Measurements from ENCODE around the gene SHOC2. TPM values are rescaled to one million over a fixed set of nuclear protein-coding genes. Genes with fewer than 3 reads are reported as not detected.

The SHOC2 gene
- total and polyA plus RNA-seq, 2 of the 8 experiments (the other 6 are each of a cell fraction or from before 2014, with no cell fraction given) = 7.6 to 28.2 TPM

- CTCF ChIA-PET (ENCODE audit: partially characterized antibody) = no interaction called here
- no peak overlapping the region for H2AK5ac ChIP-seq (ENCODE audit: low read depth, low read length)
- WGBS, 2 experiments (ENCODE audit: extremely low coverage in 1 of 2, insufficient coverage in 1 of 2, insufficient read length in 1 of 2, insufficient replicate concordance in 2 of 2, low coverage in 1 of 2, low lambda C conversion rate in 2 of 2, missing lambda C conversion rate in 1 of 2) = 92% methylated on average over 4 of the region's 4 CpGs; no CpG with 5 or more reads in 1 of the 2 experiments
- no peak overlapping the region for H3K9ac ChIP-seq (replicated peaks in 1 of 4; ENCODE audit: extremely low read depth in 1 of 4, low read depth in 3 of 4, low read length in 3 of 4)
- H3K4me1 ChIP-seq (replicated peaks in 1 of 4; ENCODE audit: control insufficient read depth in 3 of 4, insufficient read depth in 4 of 4, low read length in 3 of 4) = peaks cover 0 to 4% (median 0%) of the 10 kb centered on the region in 4 experiments; a peak in 1 of 7 replicates
- H3K23me2 ChIP-seq (ENCODE audit: low read depth, low read length) = no peaks in the 10 kb centered on the region
- H3K79me2 ChIP-seq (ENCODE audit: control insufficient read depth in 1 of 2, insufficient read depth in 2 of 2, low read length in 2 of 2) = peaks cover 0 to 74% of the 10 kb centered on the region in 2 experiments; a peak in 2 of 4 replicates
- H4K8ac ChIP-seq (ENCODE audit: extremely low read depth, insufficient read depth, low read length) = no peak overlapping the region
- H3K4ac ChIP-seq (replicated peaks; ENCODE audit: insufficient read length, low read depth, low read length) = no peak overlapping the region
- no peak overlapping the region for H2BK12ac ChIP-seq (ENCODE audit: low read depth, low read length)
- H2BK15ac ChIP-seq (ENCODE audit: low read length) = no peak overlapping the region
- no peak for FAIRE-seq
- H4K91ac ChIP-seq (replicated peaks; ENCODE audit: insufficient read length, low read length) = no peak overlapping the region
- H3K9me3 ChIP-seq (ENCODE audit: insufficient read depth in 2 of 2, low read depth in 1 of 2, low read length in 1 of 2) = no peaks in the 10 kb centered on the region
- peaks cover 0 to 4% (median 0%) of the 10 kb centered on the region in 4 experiments; a peak in 1 of 8 replicates for H3K36me3 ChIP-seq (ENCODE audit: control insufficient read depth in 2 of 4, insufficient read depth in 4 of 4, low read length in 3 of 4)
- peaks cover 5% of the 10 kb centered on the region for H3K79me1 ChIP-seq (ENCODE audit: low read depth, low read length)
- no peak overlapping the region for H3K14ac ChIP-seq (ENCODE audit: insufficient read length)
- H3K27me3 ChIP-seq (replicated peaks in 1 of 4; ENCODE audit: control insufficient read depth in 3 of 4, extremely low read depth in 1 of 4, insufficient read depth in 3 of 4, low read length in 3 of 4) = no peaks in the 10 kb centered on the region
- no peak overlapping the region for H4K5ac ChIP-seq (ENCODE audit: insufficient read length, low read depth, low read length)
- no peak overlapping the region for H3K4me3 ChIP-seq (ENCODE audit: extremely low read depth in 1 of 4, insufficient read depth in 2 of 4, low read depth in 3 of 4, low read length in 4 of 4)
- no peak for DNase-seq (ENCODE audit: low read depth in 1 of 2, low spot score in 2 of 2)
- POLR2A ChIA-PET (ENCODE audit: partially characterized antibody) = no interaction called here
- H3K4me2 ChIP-seq (ENCODE audit: insufficient read depth in 1 of 2, low read depth in 2 of 2, low read length in 2 of 2) = no peak overlapping the region
- H2AFZ ChIP-seq (ENCODE audit: low read length) = no peak overlapping the region
- H3K27ac ChIP-seq (ENCODE audit: low read depth, low read length) = no peak overlapping the region
- H2BK5ac ChIP-seq (ENCODE audit: low read depth, low read length) = no peak overlapping the region
- no peak overlapping the region for H3K18ac ChIP-seq (ENCODE audit: extremely low read depth, low read length)
- H3K56ac ChIP-seq (replicated peaks; ENCODE audit: insufficient read length, low read depth, low read length) = no peak overlapping the region
- H3K23ac ChIP-seq (ENCODE audit: insufficient read length) = no peak overlapping the region
- no peak overlapping the region for H2BK120ac ChIP-seq (replicated peaks; ENCODE audit: low read depth, low read length)
- no peak overlapping the region for H2BK20ac ChIP-seq (ENCODE audit: low read length)
- H4K20me1 ChIP-seq (replicated peaks in 1 of 2; ENCODE audit: control insufficient read depth in 1 of 2, insufficient read depth in 2 of 2, low read length in 2 of 2) = peaks cover 0 to 3% of the 10 kb centered on the region in 2 experiments
- TF ChIP-seq CHD1 (IDR thresholded peaks at IDR 0.05; ENCODE audit: low read depth, low read length) = no peak
Observed at GRCh38 chr10:110951381-110951780, 32.0 kb downstream of the SHOC2 start.

All from H1 (cell line).